ENCODE results near the gene TOR1AIP2.
"Not testable (repeated sequence)": the region's sequence is repeated elsewhere in the genome, so short reads cannot be mapped to it uniquely, and the experiment has no call there.

The TOR1AIP2 gene

DNA sequence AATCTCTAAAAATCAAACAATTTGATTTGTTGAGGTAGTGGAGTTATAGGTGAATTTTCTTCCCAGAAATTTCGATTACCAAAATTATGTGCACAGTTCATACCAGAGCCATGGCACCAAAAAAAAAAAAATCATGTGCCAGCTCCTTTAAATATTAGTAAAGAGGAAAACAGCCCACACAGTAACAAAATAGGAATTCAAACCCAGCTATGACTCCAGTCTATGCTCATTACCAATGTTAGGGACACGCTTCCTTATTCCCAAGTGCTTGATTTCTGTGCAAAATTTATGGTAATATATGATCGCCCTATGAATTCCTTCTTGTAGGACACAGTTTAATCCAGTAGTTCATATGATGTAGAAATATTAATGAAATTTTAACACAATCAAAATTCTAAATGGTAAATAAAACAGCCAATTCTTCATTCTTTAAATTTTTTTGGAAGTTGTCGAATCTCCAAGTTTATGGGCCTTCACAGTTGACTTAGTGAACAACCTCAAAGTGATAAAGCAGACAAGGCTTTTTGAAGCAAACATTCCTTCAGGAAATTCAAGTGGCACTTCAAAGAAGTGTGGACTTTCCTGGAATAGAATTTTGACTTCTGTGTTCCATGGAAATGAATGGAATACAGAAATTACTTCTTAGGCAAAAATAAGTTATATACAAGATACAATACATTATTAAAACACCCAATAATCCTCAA is 1.9 kb downstream of the TOR1AIP2 start:
- no peak for DNase-seq (ENCODE audit: low read depth)

DNA sequence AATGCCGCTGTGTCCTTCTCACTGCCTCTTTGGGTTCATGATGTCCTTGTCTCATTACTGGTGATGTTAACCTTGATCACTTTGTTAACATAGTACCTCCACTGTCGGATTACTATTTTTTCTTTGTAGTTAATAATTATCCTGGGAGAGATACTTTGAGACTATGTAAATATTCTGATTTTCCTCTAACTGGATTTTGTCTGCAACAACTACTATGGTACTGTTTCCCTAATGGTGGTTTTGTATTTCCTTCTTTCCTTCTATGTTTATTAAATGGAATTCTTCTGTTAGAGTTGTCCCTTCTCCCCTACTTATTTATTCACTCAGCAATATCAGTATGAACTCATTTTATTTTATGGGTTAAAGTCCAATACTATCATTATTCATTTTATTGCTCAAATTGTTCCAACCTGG is 4.2 kb downstream of the TOR1AIP2 start:
- DNase-seq (ENCODE audit: low read depth): no peak

DNA sequence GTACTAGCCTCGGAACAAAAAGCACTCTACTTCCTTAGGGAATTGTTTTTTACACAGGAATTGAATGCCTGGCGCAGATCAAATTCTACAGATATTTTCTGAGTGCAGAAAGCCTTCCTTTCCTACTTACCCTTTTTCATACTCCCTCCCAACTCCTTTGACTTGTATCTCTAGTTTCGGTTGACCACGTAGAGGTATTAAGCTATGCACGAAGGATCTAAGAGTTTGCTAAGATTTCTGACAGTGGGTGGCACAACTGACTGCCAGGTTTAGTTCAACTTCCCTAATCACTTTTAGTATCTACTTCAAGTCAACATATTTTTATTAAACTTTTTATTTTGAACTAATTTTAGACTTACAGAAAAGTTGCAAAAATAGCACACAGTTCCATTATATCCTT is 5.0 kb downstream of the TOR1AIP2 start:
- DNase-seq (ENCODE audit: low read depth): no peak

DNA sequence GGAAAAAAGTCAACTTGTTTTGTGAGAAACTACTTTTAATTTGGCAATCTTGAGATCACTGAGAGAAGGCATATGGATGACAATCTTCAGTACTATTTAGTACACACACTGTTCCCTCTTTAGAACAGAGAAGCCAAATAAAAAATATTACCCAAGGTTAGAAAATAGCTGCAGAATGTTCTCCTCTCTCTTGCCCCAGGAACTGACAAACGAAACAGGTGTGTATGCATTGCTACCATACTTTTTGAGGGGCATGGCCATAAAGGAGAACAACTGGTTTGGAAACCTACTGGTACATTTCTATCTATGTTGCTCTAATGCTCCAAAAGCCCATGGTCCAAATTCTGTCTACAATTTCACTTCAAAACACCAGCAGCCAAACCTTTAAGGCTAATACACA is 5.7 kb downstream of the TOR1AIP2 start:
- no peak for DNase-seq (ENCODE audit: low read depth)

DNA sequence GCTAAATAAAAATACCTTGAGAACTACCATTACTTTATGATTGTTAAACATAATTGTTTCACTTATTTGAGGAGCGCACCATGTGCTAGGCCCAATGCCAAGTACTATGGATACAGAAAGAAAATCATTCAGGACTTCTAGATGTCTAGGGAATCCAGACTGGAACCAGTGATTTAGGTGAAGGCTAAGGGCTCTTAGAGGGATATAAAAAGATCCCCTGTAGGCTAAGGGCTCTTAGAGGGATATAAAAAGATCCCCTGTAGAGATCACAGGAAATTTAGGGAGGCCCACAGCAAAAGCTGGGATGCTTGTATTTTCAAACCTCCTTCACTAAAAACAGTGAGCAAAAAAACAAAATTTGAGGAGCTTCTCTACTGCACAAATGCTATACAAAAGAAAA is 6.7 kb downstream of the TOR1AIP2 start:
- DNase-seq (ENCODE audit: low read depth): no peak

DNA sequence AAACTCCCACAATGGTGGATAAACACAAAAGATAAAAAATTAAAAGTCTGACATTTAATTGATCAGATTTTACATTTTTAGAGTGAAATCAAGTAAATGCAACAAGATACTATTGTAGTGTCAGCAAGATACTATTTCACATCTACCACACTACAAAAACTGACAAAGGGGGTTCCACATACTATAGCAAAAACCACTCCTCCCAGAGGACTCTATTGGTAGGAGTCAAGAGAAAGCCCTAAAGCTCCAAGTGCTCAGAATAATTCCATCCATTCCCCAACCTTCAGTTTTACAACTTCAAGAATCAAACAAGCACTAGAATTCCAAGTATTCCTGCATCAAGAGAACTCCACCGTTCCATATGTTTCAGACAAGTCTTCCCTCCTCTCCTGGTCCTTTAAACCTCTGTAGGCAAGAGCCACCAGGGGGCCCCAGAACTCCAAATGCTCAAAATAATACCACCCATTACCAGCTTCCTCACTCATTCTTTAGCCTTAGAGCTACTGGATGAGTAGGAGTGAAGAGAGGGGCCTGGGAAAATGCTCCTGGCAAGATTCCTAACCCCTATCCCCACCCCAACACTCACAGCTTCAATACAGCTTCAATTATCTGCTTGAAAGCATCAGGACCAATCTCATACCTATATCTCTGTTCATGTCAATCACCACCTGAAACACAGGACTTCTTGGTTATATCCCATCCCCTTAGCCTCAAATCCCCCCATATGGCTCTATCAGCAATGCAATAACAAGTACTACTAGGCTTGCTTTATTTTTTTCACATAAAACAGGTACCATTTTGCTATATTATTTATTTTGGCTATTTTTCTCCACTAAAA is 9.9 kb downstream of the TOR1AIP2 start:
- DNase-seq (ENCODE audit: low read depth): no peak

DNA sequence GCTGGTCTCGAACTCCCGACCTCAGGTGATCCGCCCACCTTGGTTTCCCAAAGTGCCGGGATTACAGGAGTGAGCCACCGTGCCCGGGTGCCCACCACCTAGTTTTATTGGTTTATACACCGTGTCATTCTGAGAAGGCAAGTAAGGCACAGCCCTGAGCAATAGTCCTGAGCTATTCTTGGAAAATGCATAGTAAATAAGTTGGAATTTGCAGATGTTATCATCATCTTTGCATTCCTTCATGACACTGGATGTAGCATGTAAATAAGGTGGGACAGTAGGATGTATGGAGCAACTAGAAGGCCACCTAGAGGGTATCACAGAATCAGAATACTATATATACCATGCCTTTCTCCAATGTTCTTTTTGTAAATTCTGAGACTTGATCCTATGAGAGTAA is 11.0 kb downstream of the TOR1AIP2 start:
- DNase-seq (ENCODE audit: low read depth): no peak

DNA sequence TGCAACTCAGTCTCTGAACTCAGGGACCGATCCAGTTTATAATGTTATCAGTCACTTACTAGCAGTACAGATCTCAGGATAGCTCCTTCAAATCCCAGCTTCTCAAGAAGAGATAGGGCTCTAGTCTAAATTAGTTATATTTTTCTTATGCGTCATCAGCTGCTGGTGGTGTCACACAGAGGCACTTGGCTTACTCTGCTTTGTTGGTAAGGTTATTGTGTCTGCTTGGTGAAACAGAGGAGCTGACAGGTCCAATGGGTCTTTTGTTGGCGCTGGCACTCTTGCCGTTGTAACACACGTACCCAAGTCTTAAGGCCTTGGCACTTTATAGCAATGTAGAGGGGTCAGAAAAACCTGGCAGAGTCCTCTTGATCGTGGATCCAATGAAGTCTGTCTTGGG is 12.2 kb downstream of the TOR1AIP2 start:
- no peak for DNase-seq (ENCODE audit: low read depth)

DNA sequence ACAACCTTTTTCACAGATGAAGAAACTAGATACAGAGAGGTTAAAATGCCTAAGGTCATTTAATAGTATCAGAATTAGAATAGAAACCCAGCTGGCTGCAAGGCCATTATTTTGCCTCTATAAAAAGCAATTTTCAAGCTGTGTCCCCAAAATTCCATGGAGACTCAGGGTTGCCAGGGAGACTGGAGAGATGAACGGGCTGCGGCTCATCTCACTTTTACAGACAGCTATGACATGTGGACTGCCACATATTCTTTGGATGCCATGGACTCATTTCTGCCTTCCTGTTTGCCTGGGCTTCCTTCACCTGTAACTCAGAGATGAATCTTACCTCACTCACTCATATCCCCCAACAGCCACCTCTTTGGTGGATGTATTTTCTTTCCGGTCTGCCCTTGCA is 17.0 kb downstream of the TOR1AIP2 start:
- no peak for DNase-seq (ENCODE audit: low read depth)

DNA sequence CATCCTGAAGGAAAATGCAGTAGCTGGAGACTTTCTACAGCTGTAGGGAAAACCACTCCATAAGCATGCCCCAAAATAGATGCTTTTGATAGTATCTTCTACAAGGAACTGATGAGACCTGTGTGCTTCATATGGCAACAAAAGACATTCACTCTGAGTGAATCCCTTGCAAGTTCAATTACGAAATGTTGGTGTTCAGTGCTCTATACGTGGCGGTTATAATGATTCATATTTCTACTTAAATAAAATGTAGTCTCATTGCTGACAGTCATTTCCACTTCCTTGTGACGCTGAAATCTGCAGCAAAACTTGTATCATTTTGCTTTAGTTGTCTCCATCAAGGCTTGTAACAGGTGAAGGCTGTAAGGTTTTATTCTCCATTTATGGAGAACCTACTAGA is 20.6 kb downstream of the TOR1AIP2 start:
- no peak for DNase-seq (ENCODE audit: low read depth)

DNA sequence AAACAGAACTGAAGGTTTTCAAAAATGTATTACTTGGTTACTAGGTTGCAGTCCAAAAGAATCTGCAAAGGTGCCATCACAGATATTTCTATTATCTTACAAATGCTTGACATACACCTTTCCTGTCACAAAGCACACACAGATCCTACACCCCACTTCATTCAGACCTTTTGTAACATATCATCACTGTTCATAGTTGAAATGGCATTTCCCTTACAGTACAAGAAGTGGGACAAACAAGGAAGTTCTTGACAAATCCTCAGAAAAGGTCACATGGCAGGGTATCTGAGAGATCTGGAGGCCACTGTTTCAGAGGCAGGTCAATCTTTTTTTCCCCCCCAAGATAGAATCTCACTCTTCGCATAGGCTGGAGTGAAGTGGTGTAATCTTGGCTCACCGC is 21.3 kb downstream of the TOR1AIP2 start:
- no peak for DNase-seq (ENCODE audit: low read depth)

DNA sequence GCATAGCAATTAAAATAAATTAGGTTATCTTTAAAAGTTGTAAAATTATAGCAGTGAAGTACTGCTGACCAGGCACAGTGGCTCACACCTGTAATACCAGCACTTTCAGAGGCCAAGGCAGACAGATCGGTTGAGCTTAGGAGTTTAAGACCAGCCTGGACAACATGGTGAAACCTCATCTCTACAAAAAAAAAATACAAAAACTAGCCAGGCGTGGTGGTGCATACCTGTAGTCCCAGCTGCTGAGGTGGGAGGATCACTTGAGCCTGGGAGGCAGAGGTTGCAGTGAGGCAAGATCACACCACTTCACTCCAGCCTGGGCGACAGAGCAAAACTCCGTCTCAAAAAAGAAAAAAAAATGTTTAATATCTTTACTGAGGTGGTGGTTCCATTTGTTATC is 21.8 kb downstream of the TOR1AIP2 start:
- not testable (repeated sequence) for DNase-seq (ENCODE audit: low read depth)

DNA sequence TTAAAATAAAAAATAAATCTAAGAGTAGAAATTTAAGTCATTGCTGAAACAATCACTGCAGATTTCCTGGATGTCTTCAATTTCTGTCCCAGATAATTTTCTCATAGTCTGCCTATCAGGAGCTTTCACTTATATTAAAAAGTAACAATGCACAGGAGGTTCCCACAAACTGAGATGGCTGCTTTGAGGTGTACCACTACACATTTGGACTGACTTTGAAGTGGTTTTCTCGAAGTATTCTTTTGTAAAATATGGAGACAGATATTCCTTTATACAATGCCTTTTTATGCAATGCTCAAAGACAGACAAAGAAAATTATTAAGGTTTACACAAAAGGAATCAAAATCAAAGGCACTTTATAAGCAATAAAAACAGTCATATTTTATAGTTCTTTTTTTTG is 24.5 kb downstream of the TOR1AIP2 start:
- DNase-seq (ENCODE audit: low read depth): no peak

DNA sequence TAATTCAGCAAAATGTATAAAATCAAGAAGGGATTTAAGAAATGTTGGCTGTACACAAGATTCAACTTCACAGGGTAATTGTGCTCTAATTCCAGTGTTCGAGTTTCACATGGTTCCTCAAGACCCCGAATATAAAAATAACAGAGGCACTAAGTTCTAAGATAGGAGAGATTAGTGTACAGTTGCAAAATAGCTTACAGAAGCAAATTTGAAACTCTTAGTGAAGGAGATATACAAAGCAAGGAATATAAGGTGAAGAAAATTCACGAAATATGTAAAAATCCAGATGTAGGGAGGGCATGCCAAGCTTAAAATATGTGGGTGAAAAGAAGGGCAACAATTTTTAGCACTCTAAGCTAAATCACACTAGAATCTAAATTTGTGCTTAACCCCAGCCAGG is 29.4 kb downstream of the TOR1AIP2 start:
- DNase-seq (ENCODE audit: low read depth): no peak

DNA sequence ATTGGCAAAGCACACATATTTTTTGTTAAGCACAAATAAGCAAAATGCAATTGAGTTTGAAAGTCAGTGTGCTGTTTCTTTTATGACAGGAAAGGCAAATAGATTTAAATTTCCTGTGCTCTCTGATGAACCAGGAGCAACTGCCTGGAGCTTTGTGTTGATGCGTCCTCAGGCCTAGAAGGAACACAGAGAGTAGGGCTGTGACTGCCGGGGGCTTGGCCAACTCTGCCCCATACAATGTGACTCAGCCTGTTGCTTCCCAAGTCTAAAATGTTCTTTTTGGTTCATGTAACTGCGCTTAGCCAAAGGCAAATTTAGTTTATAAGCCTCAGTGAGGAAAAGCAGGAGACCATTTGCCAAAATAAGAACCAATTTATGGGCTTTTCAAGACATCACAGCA is 37.5 kb downstream of the TOR1AIP2 start:
- DNase-seq (ENCODE audit: low read depth): no peak

DNA sequence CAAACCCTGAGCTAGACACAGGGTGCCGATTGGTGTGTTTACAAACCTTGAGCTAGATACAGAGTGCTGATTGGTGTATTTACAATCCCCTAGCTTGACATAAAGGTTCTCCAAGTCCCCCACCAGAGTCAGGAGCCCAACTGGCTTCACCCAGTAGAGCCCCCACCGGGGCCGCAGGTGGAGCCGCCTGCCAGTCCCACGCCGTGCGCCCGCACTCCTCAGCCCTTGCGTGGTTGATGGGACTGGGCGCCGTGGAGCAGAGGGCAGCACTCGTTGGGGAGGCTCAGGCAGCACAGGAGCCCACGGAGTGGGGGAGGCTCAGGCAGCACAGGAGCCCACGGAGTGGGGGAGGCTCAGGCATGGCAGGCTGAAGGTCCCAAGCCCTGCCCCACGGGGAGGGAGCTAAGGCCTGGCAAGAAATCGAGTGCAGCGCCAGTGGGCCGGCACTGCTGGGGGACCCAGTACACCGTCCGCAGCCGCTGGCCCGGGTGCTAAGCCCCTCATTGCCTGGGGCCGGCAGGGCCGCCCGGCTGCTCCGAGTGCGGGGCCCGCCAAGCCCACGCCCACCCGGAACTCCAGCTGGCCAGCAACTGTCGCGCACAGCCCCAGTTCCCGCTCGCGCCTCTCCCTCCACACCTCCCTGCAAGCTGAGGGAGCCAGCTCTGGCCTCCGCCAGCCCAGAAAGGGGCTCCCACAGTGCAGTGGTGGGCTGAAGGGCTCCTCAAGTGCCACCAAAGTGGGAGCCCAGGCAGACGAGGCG is 40.7 kb downstream of the TOR1AIP2 start:
- not testable (repeated sequence) for DNase-seq (ENCODE audit: low read depth)

DNA sequence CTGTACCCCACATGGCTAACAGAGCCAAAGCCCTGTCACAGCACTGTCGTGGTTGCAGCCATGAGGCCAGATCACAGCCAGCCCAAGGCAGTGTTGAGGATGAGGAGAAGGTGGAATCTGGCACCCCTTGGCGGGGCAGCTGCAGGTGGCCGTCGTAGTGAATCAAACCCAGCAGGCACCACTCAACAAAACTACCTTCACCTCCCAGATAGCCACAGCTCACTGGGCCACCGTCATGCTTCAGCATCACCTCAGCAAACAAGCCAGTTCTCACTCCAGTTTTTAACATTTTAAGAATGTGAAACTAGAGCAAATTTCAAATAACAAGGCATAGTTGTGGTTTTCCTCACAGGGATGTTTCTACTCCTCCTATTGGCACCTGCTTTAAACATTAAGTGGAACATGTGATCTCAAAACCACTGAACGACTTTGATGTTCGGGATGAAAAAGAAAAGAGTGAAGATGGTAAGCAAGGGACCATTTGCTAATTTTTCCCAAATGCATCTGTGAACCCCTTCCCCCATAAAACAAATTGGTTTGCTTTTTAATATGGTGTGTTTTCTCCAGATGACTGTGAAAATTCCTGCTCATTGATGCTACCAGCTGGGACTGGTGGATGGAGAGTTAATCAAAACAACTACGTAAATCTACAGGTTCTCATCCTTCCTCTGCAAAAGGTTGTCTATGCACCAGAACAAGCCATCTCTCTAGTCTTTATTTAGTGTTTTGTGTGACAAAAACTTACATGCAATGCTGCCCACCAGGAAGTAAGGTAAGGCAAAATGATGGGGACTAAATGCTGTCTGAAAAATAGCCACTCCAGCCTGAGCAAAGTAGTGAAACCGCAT is 45.5 kb downstream of the TOR1AIP2 start:
- no peak for DNase-seq (ENCODE audit: low read depth)

DNA sequence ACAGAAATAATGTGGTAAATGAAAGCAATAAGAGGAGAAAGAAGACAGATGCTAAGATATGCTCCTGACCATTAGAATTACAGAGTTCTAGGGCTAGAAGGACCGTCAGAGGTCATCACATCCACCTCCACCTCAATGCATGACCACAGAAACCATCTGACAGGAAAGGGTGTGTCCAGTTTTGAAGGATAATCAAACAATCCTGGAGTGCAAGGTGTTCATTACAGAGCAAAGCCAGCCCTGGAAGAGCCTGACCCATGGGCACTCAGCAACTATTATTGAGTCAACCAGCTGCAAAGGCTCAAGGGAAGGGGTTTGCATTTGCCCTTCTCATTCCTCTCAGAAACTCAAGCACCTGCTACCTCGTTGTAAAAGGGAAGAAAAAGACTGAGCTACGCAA is 46.4 kb downstream of the TOR1AIP2 start:
- no peak for DNase-seq (ENCODE audit: low read depth)

DNA sequence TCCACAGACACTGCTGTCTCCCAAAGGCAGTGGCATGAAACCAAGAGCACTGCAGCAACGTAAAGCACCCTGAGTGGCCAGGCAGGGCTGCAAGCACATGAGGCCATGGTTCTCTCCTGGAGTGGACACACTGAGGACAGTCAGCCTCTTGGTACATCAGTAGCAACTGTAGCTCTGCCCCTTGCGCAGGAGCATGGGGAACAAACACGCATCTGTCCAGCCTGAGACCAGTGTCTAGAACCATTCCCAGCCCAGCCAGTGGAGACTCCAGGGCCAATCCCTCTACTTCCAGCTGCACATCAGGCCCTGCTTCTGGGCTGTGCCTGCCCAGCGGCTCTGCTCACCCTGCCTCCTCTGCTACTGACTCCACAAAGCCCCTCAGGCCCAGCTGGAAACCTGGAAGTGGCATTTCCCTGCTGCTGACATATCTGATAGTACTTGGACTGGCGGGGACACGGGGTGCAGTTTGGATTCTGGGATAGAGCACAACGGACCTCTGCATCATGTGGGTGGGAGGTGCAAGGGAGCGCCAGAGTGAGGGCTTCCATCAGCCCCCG is 49.0 kb downstream of the TOR1AIP2 start:
- DNase-seq (ENCODE audit: low read depth): no peak

DNA sequence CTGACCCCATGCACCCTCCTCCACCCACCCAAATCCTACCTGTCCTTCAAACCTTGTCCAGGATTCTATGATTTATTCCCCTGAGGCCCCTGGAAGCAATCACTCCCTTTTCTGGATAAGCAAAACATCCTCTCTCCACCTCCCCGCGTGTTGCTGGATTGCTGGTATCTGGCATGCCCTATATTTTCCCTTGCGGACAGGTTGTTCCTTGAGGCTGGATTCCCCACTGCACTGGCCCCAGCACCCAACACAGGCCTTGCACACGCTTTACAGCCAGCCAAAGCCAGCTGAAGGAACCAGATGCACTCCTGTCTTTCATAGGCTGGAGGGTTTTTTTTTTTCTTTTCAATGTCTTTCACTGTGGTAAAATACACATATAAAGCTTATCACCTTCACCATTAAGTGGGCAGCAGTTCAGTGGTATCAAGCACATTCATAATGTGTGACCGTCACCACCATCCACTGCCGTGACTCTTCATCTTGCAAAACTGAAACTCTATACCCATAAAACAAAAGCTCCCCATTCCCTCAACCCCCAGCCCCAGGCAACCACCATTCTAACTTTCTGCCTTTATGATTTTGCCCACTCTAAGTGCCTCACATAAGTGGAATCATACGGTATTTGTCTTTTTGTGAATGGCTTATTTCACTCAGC is 50.9 kb downstream of the TOR1AIP2 start:
- no peak for DNase-seq (ENCODE audit: low read depth)

DNA sequence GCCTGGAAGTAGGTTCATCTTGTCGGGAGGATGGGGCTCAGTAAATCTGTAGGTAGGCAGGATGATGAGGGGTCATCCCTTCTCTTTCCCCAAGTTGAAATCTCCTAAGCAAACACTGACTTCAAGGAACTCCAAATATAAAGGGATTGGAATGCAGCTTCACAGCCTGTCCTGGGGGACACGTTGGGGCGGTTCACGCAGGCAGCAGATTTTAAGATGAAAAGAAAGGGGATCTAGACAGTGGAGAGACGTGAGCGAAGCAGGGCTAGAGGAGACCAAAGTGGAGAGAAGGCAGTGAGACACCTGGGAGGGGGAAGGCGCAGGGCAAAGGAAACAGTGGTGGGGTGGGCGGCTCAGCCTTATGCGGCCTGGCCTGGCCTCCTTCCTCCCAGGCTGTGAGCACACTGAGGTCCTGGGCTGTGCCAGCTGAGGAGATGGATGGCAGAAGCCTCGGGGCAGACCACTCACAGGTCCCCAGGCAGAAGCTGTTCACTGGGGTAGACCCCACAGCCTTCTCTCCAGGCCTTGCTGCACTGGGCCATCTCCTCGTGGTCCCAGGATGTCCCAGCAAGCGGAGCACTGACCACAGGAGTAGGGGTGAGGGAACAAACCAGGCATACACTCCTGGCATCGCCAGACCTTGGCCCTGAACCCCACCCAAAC is 51.7 kb downstream of the TOR1AIP2 start:
- no peak for DNase-seq (ENCODE audit: low read depth)

All from stimulated activated CD8-positive, alpha-beta memory T cell treated with anti-CD3 and anti-CD28 coated beads, Interleukin-4, amount 100 ng/mL, for 24 hours (primary cell).